CD4-positive, alpha-beta T cell treated with Interleukin-10 for 1 hour (primary cell): ENCODE measurements around the gene PPFIBP2.
A peak's percentile ranks its signal among the peaks of the same experiment; 100 is the strongest.

Source experiments
- DNase-seq: peaks from one replicate; pipeline ENCODE4 v3.0.0-alpha.2; 2020

The PPFIBP2 gene

DNA sequence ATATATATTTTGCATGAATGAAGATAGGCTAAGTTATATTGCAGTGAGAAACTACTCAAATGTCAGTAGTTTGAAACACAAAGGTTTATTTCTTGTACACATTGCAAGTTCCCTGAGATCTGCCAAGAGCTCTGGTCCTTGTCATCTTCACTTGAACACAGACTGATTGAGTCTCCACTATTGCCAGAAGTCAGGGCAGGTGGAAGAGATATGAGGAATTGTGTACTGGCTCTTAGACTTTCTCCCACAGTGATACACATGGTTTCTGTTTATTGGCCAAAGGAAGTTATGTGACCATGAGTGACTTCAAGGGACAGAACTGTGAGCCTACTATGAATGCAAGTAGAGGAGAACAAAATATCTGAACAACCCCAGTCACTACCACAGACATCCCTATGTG, 44.2 kb downstream of the PPFIBP2 start:
- no peak for DNase-seq

DNA sequence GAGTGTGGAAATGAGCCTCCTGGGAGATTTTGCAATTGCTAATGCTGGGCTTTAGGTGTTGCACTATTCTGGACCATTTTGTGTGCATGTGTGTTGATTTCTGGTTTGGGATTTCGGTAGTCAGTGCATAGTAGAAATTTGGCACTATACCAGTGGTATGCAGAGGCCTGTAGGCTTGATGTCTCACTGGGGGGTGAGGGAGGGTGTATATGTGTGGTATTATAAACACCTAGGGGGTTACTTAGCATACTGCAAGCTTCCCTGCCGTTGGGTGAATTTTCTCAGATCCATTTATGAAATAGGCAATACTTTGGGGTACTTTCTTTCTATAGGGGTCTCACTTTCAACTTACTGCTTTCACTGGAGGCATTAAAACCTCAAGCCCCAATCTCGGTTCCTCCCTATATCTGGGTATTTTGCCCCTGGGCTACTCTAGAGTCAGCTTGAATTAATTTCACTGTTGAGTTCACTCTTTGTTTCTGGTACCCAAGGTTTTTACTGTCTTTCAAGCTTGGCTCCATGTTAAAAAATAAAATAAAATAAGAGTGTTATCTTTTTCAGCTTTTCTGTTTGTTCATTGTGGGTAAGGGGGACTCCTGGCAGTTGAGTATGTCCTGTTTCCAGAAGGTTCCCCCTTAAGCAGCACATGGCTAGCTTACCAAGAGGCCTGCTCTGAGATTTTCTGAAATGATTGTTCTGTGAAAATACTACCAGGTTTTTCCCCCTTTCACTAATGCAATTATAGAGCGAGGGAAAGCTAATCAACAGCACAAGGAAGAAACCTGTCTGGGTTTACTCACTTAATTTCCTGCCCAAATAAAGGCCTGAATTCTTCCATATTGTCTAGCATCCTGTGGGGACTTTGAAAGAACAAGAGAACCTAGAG, 45.8 kb downstream of the PPFIBP2 start:
- DNase-seq, result no peak

DNA sequence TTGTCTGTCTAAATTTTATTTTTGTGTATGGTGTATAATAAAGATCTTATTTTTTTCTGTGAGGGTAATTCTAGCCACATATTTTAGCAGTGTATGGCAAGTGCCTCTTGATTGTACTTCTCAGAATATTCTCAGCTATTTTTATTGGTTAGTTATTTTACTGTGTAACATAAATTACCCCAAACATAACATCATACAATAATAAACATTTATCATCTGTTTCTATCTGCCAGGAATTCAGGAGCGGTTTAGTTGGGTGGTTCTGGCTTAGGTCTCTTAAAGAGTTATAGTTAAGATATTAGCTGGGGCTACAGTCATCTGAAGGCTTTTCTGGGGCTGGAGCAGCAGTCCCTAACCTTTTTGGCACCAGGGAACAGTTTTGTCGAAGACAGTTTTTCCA, 47.8 kb downstream of the PPFIBP2 start:
- no peak for DNase-seq

DNA sequence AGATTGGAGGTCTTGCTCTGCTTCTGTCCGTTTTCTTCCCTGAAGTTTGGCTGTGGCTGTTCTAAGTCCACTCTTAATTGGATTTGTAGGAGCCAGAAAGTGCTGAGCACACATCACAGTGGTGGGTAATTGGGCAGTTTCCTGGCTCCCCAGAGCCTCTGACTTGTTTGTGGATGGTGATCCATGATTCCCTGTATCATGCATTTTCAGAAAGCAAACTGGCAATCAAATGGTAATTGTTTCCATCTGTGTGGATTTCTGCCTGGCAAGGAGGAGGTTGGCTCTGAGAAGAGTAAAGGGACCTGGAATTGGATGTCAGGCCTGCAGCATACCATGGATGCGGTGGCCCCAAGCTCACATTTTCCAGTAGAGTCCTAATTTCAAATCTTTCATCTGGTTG, 49.5 kb downstream of the PPFIBP2 start:
- DNase-seq, result no peak

DNA sequence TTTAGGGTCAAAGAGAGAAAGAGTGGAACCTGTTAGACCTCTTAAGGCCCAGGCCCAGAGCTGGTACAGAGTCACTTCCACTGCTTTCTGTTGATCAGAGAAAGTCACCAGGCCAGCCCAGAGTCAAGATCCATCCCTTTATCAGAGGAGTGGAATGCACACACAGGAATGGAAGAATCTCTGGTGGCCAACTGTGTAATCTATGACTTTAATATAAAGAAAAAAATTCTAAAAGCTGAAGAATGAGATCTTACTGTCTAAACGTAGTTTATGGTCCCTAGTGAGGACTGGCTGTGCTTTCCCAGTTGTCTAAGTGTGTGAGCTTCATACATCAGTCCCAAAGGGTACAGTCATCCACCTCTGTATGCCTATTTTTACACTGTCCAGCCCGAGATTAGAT, 51.0 kb downstream of the PPFIBP2 start:
- DNase-seq, result no peak

DNA sequence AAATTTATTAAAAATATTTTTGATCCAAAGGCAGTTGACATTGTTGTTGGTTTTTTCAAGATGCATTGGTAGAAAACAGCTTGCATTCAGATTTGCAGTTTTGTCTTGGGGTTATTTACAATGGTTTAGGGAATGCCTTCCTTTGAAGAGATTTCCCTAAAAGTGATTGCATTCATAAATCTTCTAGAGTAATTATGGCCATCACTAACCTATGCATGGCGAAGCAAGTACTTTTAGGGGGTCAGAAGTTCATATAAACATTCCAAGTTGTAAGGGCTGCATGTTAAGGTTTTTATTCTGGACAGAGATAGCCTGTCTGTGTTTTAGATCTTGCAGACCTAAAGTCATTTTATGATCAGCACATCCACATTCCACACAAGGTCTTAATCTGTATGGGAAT, 53.5 kb downstream of the PPFIBP2 start:
- DNase-seq, result no peak

DNA sequence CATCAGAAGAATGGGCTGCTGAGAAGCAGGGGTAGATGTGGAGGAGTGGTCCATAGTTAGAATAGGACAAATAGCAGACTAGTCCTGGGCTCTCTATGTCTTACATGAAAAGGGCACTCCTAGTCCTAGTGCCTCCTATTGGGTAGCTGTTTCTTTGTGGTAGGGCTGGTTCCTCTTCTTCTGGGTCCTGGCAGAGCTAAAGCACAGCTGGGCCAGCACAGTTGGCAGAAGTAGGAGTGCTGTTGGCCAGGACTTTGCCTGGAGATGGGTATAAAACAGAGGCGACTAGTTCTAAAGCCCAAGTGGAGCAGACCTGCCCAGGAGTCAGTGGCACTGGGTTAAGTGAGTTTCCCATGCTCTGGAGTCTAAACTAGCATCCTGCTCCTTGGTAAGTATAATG, 55.2 kb downstream of the PPFIBP2 start:
- no peak for DNase-seq

DNA sequence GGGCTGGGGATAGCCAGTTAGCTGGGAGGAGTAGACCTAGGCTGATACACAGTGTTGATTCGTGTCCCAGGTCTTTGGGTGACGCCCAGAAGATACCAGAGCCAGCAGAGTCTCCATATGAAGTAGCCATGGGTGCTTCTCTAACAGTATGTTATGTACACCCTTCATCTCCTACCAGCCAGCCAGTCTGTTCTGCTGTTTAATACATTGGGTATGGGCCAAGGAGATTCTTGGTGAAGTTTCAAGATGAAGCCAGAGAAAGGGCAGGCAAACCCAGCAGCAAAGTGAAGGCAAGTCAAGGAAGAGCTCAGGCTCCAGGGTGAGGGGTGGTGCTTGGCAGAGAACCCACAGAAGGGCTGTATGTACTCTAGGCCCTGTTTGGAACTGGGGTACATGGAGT, 56.4 kb downstream of the PPFIBP2 start:
- DNase-seq, result no peak

DNA sequence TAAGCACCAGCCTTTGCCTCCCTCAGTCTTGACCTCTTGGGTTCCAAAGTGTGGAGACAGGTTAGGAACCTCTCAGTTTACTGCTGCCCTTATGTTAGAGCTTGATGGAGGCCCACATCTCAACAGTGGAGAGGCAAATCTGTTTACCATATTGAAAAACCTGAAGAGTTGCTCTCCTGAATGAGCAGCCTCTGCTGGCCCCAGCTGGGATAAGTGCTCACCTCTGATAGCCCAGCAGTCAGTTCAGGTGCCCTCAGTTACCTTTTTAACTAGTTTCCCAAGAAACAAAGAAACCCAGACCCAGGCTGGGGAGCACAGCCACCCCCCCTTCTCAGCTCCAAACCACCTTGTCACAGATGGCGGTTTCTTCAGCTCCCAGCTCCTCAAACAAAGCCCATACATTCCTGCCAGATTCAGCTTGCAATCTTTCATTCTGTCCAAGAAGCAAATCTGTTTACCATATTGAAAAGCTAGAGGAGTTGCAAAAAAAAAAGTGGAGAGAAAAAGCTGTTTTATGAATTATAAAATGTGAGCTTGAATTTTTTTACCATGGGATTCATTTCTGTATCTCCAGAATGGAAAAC, 57.2 kb downstream of the PPFIBP2 start:
- no peak for DNase-seq

DNA sequence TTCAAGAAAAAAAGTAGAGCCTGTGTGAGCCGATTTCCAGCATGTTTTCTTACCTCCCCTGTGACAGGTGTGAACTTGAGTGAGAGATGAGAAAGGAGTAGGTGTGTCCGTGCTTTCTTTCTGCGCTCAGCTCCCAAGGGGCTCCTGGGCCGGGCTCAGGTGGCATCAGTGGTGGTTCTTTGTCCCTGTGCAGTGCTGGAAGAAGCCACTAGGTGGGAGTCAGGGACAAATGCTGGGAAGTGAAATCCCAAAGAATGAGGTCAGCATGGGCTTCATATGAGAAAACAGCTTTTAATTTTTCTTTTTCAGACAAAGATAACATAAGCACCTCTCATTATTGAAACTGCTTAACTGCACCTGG, 57.8 kb downstream of the PPFIBP2 start:
- DNase-seq, result no peak

DNA sequence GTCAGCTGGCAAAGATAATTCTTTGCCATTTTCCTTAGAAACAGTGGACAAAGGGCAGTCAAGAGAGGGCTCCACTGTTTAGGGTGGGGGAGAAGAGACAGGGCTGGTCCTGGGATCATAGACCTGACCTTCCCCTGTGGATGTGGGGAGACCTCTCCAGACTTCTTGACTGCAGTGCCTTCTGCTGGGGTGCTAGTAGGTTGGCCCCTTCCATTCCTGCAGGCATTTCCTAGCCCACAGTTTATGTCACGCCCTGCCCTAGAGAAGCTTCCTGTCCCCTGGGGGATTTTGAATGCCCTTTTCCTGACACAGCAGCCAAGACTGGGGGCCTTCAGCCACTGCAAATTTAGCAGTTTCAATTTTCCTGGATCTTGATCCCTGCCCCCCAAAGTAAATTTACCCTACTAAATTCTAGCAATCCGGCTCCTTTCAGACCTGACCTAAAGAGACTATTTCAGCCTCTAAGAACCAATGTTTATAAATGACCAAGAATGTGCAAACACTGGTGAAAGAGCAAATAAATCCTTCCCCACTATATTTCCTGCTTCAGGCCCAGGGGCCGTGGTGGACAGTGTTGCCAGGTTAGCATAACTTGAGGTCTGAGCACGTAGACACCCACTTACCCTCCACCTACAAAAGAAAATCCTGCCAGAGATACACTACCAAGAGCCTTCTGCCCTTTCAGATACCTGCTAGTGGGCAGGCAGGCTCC, 58.4 kb downstream of the PPFIBP2 start:
- DNase-seq, result no peak

DNA sequence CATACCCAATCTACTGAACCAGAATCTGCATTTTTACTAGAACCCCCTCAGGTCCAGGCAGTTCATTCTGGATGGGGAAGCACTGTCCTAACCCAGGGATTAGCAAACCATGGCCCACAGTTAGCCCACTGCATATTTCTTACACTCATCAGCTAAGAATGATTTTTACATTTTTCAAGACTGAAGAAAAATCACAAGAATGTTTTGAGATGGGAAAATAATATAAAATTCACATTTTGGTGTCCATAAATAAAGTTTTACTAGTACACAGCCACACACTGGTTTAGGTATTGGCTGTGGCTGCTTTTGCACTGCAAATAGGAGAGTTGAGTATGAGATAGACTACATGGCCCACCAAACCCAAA, 59.4 kb downstream of the PPFIBP2 start:
- no peak for DNase-seq

DNA sequence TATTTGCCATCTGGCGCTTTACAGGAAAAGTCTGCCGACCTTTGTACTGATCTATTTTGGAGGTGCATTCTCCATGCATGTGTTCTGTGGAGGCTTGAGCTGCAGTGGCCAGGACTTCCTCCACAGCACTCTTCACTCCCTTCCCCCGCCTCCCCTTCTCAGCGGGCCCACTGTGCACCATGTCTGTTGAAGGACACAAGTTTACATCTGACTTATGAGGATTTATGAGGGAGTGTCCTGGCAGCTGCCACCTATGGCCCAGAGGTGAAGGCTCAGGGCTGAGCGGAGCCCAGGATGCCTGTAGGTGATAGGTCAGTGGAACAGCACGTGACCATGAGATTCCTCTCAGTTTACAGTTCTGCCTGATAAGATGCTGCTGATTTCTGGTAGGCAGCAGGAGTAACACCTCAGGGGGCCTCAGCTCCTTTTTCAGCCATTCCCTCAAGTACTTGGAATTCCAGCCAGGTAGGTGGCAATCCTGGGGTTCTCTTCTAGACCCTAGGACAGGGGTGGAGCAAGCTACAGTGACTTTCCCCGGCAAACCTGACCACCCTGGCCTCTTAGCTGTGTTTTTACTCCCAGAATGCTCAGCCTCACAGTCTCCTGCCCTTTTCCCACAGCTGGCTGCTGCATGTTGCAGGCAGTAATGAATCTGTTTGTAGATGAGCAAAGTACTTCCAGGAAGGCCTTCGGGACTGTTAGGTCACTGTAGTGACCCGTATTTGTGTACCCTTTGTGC, 59.9 kb downstream of the PPFIBP2 start:
- no peak for DNase-seq

DNA sequence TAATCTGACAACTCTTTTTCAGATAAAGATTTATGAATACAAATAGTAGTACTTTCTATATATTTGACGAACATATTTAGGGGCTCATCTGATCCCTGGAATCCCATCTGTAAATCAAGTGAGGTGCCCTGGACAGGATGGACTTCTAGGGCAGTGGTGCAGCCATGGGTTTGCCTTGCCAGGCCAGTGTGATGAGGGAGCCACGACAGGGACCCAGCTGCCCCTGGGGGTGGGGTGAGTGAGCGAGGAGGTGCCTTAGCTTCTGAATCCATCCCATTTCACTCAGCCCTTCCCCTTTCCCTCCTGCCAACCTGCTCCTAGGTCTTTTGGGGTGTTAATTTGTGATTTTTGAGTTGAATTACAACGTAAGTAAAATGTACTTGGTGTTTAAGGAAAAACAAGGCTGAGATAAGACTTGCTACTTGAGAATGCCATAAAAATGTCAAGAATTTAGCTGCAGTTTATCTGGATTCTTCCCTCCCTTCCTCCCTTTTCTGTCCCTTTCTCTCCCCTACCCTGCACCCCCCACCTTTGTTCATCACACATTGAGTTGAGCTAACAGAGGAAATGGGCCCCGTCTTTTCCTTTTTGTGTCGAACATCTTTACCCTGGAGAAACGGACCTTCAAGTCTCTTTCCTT, 60.8 kb downstream of the PPFIBP2 start:
- no peak for DNase-seq

DNA sequence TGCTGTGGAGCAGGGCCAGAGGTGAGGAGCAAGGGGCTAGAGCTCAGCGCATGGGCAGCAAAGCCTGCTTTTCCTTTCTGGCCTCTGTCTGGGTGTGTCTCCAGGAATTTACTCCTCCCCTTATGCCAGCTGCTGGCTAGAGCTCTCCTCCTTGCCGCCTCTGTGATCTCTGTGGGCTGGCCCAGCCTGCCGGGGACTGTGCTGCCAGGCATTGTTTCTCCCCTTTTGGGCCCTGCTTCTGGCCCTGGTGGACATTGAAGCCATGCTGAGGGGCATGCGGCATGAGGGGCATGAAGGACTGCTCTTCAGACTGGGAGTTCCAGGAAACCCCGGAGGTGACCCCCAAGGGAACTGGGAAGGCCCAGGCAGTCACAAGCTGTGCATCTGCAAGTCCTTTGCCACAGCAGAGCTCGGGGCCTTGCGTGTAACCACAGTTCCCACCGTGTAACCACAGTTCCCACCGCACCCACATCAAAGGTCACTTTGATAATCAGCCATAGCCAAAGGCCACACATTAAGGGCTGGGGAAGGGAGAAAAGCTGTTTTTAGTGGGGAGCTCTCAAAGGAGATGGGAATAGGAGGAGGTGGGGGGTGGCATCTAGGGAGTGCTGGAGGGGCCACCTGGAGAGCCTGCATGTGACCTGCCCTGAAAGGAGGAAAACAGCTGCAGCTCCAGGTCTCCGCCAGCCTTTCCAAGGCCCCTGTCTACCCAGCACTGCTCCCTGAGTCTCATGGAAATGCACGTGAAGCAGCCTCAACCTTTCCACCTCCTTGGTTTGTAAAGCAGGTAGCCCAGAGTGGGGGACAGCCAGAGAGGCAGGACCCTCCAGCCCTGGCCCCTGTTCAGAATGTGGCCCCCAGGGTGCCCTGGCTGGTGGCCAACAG, 62.3 kb downstream of the PPFIBP2 start:
- DNase-seq, result peak; percentile 27

DNA sequence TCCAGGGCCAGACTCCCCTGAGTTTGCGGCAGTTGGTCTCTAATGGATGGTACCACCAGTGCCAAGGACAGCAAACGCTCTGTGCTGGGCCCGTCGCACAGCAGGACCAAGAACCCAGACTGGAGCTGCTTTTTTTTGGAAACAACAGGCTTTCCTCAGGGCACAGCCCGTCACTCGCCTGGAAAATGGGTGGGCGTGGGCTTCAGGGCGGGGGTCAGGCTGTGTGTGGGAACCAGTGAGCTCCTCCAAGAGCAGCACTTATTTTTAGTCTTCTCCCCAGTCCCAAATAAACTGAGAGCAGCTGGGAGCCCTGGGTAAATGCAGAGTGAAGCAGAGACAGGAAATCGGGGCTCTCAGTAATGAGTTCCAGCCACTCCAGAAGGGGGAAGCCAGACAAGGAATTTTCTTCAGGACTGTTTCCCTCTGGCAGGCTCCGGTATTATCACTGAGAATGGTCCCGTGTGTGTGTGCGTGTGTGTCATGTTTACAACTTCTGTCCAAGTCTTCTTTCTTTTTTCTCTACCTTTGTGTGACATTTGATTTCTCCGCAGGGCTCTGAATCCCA, 63.0 kb downstream of the PPFIBP2 start:
- DNase-seq, result no peak

DNA sequence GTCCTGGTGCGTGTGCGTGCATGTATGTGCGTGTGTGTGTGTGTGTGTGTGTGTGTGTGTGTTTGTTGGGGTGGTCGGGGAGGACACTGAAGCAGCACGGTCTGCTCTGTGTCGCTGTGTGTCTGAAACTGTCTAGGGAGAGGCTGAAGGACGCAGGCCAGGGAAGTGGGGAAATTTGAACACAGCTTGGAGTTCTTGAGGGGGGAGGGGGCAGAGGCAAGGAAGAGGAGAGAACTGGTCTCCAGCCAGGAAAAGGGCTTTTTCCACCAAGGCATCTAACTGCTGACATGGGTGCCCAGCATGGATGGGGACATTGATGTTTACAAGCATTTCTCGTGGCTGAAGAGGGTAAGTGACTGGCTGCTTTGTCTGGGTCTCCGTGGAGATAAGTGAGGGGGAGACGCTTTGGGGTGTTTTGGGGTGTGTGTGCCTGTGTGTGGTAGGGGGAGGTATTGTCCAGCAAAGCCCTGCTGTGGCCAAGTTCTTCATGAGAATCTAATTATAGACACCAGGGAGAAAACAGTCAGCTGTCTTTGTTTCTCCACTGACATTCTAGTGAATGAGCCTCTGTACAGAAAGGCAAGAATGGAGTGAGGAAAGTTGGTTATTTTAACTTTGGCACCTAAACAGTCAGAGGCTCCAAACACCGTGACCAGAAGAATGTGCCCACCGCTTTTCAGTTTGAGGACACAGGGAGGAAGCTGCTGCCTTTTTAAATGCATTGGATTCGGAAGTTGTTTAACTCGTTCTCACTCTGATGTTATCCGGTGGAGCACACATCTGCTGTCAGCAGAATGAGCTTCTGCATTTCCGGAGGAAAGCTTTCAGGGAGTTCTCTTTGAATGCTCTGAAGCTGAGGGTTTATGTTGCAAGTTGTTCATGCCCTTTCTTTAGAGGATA, 63.7 kb downstream of the PPFIBP2 start:
- peak; percentile 5 for DNase-seq

DNA sequence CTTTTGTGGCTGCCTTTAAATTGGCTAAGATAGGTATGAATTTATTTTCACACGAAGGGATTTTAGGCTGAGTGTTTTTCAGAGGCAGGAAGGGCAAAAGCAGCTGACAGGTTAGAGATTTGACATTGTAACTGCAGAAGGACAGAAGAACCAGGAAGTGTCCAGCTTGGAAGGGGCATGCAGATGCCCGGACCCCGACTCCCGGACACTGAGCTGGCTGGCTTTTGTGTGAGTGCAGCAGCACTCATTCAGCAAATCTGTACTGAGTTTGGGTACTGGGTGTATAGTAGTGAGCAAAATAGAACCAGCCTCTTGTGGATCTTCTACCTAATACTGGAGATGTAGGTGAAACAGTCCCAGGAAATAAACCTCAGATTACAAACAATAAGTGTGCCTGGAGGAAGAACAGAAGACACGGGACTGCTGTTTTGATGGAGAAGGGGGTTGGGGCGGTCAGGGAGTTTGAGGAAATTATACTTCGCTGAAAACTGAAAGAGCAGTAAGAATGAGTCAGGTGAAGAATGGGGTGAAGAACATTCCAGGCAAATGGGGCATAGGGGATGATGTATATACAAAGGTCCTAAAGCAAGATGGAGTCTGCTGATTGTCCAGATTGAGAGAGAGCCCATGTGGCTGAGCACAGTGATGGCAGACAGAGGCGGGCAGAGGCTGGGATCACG, 64.6 kb downstream of the PPFIBP2 start:
- DNase-seq, result no peak

DNA sequence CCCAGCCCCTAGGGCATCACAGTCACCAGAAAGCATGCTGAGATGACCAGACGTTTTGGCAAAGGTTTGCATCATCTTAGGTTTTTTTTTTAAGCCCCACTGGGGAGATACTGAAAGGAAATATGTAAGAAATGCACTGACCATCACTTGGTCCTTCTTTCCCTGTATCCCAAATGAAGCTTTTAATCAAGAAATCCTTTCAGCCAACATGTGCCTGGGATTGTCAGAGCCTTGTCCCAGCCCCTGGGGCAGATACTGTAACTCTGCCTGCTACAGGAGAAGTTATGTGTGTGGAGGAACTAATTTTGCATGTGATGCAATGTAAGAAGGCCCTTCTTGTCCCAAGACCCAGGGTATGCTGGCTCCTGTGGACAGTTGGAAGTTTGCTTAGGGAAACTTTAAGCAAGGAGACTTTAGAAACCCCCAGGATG, 65.6 kb downstream of the PPFIBP2 start:
- no peak for DNase-seq
